ENCODE data around the gene NUP210L.

DNA sequence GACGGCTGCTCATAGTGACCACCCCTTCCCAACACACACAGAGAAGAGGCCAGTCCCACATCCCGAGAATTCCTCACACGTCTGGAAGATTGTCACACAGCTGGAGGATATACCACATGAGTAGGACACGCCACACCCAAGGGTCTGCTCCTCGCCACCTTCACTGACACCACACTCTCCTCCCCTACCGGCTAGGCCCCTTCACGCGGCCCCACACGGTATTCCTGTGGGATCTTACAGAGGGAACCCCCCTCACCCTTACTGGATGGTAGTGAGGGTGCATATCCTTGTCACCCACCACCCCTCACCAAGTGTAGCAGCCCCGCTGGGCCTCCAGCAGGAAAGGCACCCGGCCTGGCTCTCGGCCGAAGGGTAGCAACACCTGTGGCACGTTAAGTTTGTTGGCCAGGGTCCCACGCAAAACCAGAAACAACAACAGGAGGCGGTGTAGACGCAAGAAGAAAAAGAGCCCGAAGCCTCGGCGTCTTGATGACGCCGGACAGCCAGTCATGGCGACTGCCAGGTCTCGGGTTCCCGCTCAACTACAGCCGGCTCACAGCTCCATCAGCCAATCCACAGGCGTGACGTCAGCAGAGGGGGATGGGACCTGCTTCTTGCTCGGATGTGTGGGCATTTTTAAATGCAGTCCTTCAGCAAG lies at the start of gene NUP210L:
- TF ChIP-seq, protein P1, sequence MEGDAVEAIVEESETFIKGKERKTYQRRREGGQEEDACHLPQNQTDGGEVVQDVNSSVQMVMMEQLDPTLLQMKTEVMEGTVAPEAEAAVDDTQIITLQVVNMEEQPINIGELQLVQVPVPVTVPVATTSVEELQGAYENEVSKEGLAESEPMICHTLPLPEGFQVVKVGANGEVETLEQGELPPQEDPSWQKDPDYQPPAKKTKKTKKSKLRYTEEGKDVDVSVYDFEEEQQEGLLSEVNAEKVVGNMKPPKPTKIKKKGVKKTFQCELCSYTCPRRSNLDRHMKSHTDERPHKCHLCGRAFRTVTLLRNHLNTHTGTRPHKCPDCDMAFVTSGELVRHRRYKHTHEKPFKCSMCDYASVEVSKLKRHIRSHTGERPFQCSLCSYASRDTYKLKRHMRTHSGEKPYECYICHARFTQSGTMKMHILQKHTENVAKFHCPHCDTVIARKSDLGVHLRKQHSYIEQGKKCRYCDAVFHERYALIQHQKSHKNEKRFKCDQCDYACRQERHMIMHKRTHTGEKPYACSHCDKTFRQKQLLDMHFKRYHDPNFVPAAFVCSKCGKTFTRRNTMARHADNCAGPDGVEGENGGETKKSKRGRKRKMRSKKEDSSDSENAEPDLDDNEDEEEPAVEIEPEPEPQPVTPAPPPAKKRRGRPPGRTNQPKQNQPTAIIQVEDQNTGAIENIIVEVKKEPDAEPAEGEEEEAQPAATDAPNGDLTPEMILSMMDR (IDR thresholded peaks at IDR 0.05), result no peak
- TF ChIP-seq POLR2A (IDR thresholded peaks at IDR 0.05) (no peak), EP300 (IDR thresholded peaks at IDR 0.05) (no peak)

Data from tibial nerve (tissue), 4 donors.